Right hindlimb (tissue), 1 donor: Measurements from ENCODE around the gene BICD1.
"Not testable (repeated sequence)": the region's sequence is repeated elsewhere in the genome, so short reads cannot be mapped to it uniquely, and the experiment has no call there.

Experiments used
- DNase-seq: peaks from one replicate; pipeline ENCODE4 v3.0.0-alpha.2; 2018

Gene BICD1

DNA sequence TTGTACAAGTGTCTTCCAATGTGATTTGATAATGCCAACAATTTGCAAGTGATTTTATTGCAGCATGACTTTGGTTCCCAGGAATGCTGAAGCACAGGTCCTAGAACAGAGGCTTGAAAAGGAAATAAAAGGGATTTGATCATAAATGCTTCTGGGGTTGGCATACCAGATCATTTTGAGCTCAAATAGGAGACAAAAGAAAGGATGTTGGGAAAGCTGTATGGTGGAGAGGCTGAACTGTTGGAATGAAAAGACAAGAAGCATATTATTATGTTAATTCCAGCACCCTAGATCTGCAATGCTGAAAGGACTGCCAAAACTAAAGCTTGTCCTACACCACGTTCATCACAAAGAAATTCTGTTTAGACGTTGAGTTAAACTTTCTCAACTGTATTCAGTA is 143.1 kb downstream of the BICD1 start:
- DNase-seq, result no peak

DNA sequence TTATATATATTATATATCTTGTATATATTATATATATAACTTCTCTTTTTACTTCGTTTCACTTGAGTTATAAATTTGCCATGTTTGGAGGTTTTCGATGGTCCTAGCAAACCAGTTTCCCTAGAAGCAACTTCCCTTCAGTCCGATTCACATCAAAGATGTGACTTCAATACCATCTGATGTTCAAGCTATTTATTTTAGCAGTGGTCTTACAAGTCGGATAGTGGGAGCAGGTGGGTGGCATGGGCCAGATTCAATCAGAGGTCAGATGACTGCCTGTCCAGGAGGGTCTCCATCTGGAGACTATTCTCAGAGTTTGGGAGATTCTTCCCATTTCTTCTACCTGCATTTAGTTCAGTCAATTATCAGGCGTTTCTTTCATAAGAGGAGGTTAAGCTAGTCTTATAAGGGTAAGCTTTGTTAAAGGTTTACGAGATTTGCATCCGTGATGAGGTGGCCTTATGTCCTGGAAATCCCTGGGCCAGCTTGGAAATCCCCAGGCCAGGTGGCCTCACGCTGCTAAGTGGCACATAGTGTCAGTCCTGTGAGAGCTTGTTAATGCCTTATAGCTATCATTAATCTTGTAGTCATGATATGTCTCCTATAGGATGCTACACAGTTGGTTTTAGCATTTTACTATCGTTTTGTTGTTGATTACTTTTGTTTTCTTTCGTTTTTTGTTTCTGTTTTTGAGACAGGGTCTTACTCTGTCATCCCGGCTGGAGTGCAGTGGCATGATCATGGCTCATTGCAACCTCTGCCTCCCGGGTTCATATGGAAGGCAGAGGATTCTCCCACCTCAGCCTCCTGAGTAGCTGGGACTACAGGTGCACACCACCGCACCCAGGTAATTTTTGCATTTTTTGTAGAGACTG is 145.8 kb downstream of the BICD1 start:
- no peak for DNase-seq

DNA sequence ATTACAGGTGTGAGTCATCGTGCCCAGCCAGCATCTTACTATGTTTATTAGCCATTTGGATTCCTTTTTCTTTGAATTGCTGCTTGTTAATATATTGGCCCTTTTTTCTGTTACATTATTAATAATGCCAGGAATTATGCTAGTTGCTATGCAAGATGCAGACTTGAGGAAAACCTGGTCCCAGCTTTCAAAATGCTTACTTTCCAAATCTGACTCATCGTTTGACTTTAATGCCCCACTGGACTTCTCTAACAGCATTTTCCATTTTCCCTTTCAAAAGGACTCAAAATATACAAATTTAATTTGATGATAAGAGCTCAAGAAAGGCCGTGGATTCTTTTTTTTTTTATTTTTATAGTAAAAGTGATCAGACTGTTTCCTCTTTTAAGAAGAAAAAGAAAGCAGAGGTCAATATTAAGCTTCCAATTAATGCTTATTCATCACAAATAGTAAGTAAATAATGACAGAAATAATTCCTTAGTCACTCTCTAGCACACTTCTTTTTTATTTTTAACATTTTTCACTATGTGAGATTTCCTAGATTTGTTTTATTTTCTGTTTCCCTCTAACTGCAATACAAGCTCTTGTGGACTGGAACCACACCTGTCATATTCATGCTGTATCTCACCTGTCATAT is 146.6 kb downstream of the BICD1 start:
- DNase-seq, result no peak

GRCh38 chr12:32254260-32254956 is 147.8 kb downstream of the BICD1 start:
- no peak for DNase-seq

DNA sequence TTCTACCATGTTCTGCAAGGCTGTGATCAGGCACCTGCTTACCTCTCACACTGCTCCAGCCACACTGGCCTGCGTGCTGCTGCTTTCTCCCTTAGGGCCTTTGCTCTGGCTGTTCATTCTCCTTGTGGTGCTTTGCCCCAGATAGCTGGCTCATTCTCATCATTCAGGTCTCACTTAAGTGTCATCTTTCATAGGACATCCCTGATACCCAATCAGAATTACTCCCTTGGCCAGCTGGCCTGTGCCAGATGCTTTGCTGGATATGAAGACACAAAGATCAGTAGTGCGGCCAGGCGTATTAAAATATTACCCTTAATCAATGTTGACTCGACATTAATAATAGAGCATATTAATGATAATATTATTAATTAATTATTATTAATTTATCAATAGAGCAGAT is 148.9 kb downstream of the BICD1 start:
- no peak for DNase-seq

DNA sequence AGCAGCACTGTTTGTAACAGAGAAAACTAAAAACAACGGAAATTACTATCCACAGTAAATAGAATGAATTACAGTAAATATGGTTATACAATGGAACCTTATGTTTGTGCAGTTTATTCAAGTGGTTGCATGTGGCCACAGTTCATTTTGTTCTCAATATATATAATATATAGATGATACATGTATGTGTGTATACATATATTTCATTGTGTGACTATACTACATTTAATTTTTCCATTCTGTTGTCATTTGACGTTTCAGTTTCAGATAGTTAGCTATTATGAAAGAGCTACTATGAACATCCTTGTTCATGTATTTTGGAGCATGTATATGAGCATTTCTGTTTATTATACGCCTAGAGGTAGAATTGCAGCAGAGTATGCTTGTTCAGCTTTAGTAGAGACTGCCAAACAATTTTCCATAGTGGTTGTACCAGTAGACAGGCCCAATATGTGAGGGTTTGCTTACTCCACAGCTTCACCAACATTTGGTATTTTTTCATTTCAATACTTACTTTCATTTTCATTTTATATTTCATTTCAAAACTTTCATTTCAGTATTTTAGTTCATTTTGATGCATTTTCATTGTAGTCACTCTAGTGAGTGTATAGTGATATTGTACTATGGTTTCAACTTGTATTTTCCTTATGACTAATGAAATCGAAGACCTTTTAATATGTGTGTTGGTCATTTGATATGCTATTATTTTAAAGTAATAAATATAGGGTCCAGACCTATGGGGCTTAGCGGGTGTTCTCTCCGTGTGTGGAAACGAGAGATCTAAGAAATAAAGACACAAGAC is 151.2 kb downstream of the BICD1 start:
- DNase-seq, result no peak

DNA sequence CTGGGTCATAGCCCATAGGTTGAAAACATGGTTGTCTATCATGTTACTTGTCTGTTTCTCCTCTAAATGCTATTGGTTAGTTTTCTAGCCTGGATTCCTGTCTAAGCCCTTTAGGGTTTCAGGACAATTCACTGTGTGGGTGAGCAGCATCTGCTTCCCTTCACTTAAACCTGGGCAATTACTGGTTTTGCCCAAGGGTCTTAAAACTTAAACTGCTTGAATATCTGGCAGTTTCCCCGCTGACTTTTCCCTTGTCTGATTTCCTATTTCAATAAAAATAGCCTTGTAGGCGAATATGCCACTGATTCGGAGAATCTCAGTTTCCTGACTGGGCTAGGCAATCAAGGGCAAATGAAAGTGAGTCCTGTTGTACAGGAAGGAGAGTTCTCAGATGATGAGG is 154.0 kb downstream of the BICD1 start:
- no peak for DNase-seq

DNA sequence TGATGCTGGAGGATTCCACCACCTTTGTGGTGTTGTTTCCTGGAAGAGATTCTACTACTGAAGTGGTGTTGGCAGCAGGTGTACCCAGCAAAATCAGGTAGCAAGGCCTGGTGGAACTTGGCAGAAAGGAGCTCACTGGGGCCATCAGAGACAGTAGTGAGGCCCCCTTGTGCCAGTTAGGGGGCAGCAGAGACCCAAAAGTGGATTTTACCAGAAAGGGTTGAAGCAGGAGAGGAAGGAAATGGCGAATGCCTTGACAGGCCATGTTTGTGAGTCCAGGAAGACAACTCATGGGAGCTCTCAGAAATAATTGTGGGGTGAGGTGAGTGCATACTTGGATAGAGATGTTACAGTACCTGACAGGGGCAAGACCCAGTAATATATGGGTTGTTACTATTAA is 155.0 kb downstream of the BICD1 start:
- DNase-seq, result no peak

DNA sequence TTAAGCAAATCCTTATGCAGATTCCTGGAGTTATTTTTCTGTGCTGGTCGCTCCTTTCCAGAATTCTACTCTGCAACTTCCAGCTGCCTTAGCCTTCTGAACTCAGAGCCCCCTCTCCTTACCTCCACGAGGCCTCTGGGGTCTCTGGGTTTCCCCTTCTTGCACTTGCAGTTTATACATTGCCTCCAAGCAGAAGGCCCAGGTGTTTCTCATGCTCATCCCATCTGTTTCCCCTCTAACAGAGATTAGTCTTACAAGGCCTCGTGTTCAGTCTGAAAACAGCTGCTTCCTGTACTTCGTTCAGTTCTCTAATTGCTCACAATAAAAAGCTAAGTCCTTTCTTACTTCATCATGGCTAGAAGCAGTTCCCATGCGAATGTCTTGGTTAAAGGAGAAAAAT is 158.3 kb downstream of the BICD1 start:
- peak; percentile 74 for DNase-seq

DNA sequence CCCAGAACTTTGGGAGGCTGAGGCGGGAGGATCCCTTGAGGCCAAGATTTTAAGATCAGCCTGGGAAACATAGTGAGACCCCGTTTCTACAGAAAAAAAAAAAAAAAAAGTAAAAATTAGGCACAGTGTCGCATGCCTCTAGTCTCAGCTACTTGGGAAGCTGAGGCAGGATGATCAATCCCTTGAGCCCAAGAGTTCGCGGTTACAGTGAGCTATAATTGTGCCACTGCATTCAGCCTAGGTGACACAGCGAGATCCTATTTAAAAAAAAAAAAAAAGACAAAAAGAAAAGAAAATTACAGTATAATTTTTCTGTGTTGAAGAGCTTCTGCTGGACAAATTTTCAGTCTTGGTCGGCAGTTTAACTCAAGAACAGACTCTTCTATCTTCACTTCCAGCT is 158.8 kb downstream of the BICD1 start:
- DNase-seq, result no peak

DNA sequence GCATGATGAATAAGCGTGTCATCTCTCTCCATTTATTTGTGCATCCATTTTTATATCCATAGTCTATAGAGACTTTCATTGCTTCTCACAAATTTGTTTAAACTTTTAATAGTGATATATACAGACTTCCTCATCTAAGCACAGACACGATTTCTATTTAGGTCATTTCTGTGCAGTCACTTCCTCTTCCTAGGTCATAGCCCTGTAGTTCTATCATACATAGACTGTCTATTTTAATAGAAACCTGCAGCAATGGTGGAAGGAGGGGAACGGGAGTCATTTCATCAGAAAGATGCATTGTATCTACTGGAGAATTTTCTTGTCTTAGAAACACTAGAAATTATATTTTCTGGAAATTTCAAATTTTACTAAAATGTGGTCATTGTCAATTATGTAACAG is 159.3 kb downstream of the BICD1 start:
- DNase-seq, result no peak

- DNase-seq, result no peak
Measured at GRCh38 chr12:32266756-32267155, 160.1 kb downstream of the BICD1 start.

DNA sequence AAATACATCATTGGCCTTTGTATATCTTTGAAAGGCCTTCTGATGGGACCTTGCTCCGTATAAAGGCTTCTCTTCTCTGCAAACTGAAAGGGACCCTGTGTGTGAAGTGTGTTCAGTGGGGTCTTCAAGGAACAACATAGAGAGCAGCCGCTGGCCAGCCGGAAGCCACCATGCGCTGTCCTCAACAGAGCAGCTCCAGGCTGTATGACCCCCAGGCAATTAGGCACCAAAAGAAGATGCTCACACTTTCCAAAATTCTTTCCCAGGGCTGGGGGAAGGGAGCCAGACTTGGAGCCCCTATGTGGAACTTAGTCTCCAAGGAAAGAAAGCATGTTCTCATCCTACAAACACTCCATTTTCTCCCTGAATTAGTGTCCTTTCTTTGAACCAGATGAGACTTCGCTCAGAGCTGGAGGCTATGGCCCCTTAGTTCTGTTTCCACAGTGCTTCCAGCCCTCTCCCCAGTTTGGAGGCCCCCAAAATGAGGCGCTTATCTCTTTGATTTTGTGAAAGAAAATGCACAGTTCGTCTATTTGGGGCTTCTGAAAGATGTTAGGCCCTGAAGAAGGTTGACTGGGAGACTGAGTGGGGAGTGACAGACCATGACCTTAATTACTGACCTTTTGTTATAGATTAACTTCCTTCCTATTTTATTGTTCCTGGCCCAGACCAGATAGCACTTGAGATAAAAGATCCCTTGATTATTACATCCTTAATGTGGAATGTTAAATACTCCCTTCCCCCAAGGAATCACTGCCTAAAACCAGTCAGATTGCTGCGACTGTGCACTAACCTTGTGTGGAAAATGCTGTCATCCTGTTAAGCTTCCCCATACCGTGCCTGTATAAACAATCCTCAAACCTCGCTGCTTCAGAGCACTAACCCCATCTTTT is 164.4 kb downstream of the BICD1 start:
- DNase-seq, result peak; percentile 27

DNA sequence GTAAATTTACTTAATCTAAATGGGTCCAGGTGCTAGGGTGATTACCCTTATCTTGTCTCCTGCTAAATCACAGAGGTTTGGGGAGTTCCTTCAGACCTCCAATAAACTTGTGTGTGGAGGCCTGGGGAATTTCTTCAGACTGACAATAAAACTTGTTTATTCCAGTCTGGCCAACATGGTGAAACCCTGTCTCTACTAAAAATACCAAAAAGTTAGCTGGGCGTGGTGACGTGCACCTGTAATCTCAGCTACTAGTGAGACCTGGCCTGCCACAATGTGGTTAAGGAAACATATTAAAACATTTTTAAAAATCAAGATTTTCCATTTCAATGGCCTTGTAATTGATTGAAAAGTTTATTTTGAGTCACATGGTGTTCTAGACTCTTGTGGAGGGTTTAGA is 165.8 kb downstream of the BICD1 start:
- DNase-seq, result no peak

DNA sequence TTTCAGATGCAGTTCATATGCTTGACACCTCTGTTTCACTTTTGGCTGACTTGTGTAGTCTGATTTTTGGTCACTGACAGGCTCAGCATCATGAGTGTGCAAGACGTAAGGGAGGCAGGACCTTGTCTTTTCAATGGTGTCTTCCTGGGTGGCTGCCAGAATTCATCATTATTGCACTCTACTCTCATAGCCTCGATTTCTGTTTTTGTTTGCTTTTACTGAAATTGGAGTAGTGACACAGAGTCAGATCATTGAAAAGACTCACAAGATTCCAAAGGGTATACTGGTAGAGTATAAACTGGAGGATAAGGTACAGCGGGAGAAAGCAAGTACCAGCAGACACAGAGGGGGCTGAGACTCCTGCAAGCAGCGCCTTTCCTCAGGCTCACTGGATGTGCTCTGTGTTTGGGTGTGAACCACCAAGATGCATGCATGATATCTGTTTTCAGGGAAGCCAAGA is 166.4 kb downstream of the BICD1 start:
- DNase-seq, result no peak

- no peak for DNase-seq
Measured at GRCh38 chr12:32273712-32274111, 167.1 kb downstream of the BICD1 start.

- no peak for DNase-seq
Measured at GRCh38 chr12:32274665-32275064, 168.0 kb downstream of the BICD1 start.

DNA sequence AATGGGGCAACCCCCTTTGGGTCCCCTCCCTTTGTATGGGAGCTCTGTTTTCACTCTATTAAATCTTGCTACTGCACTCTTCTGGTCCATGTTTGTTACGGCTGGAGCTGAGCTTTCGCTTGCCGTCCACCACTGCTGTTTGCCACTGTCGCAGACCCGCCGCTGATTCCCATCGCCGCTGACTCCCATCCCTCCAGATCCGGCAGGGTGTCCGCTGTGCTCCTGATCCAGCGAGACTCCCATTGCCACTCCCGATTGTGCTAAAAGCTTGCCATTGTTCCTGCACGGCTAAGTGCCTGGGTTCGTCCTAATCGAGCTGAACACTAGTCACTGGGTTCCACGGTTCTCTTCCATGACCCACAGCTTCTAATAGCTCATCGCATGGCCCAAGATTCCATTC is 168.9 kb downstream of the BICD1 start:
- not testable (repeated sequence) for DNase-seq

GRCh38 chr12:32277774-32278173 is 171.1 kb downstream of the BICD1 start:
- no peak for DNase-seq

DNA sequence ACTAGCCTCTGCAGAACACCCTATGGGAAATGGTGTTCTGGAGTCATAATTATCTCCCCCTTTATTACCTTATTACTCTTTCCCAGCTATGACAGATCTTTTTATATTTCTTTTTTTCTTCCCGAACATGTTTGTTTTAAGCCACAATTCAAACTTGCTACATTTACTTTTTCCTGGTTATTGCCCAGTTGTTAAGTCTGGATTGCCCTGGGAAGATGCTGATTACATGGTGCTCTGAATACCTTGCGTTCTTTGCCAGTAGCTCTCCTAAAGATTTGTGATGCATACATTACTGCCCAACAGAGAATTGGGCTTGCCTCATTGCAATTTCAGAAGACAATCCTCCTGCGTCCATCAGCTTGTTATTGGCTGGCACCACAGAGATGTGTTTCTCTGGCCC is 174.5 kb downstream of the BICD1 start:
- DNase-seq, result no peak

- no peak for DNase-seq
Measured at GRCh38 chr12:32284561-32284960, 177.9 kb downstream of the BICD1 start.

DNA sequence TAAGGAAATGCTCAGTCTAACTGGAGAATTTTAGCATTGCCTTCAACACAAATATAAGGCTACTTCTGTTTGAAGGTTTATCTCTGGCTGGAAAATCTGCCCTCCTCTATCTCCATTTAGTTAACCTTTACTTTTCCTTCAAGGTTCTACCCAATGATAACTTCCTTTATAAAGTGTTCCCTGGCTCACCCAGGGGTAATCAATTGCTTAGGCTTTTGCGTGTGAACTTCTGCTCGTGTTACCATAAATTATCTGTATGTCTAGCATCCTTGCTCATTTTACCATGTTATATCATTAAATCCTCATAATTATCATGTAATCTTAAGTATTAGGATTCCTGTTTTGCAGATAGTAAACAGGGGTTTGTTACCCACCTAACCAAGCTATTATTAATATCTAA is 178.4 kb downstream of the BICD1 start:
- DNase-seq, result no peak
